PC-3 (cell line): ENCODE measurements around the gene SIL1. TPM values are rescaled to one million over a fixed set of nuclear protein-coding genes. Genes with fewer than 3 reads are reported as not detected.

Experiments used
- ATAC-seq: fragments of 200-7000 bp; cut with Tn5 transposase; 2 replicates; pipeline ENCODE4 v1.9.1; 2020; ENCODE audit warnings: mild to moderate bottlenecking, moderate library complexity
- BruUV-seq: library from RNA; stranded (reverse); fragments of 400-500 nt; replicated peaks from 2 replicates; lab custom pipeline; 2021; lab: Mats Ljungman, UMichigan
- CTCF ChIA-PET: fragments of 300-600 bp; sonication (Branson Sonifier 250); formaldehyde crosslinking; loops from one replicate; lab custom pipeline; 2022; ENCODE audit warnings: antibody characterized with exemption; lab: Charles Lee
- POLR2A ChIA-PET: fragments of 300-600 bp; sonication (Branson Sonifier 250); formaldehyde crosslinking; loops from one replicate; lab custom pipeline; 2022; ENCODE audit warnings: antibody characterized with exemption; ENCODE audit not compliant: unreplicated experiment; lab: Charles Lee
- DNase-seq: peaks from one replicate; pipeline ENCODE4 v3.0.0-alpha.2; 2015
- H2AFZ ChIP-seq: fragments of 300-600 bp; sonication (generic); 2 replicates; pipeline ENCODE4 v1.6.0; 2016; ENCODE audit warnings: antibody characterized with exemption, low read length
- H3F3A ChIP-seq: fragments of 300-600 bp; sonication (generic); one replicate; pipeline ENCODE4 v1.6.0; 2017; ENCODE audit warnings: antibody characterized with exemption, low read length, control low read depth, mild to moderate bottlenecking; ENCODE audit not compliant: unreplicated experiment
- H3K27ac ChIP-seq: fragments of 300-600 bp; sonication (generic); 2 replicates; pipeline ENCODE4 v1.5.1; 2016; ENCODE audit warnings: mild to moderate bottlenecking, low read length
- H3K27me3 ChIP-seq: fragments of 300-600 bp; sonication (generic); 2 replicates; pipeline ENCODE4 v1.6.1; 2016; ENCODE audit warnings: low read length, mixed read lengths
- H3K36me3 ChIP-seq: fragments of 300-600 bp; sonication (generic); 2 replicates; pipeline ENCODE4 v1.6.1; 2016; ENCODE audit warnings: low read depth, mixed run types, low read length, mixed read lengths
- H3K4me1 ChIP-seq: fragments of 300-600 bp; sonication (generic); 2 replicates; pipeline ENCODE4 v1.5.1; 2016; ENCODE audit warnings: low read length; ENCODE audit not compliant: insufficient read depth
- H3K4me2 ChIP-seq: fragments of 300-600 bp; sonication (generic); 2 replicates; pipeline ENCODE4 v1.6.0; 2016; ENCODE audit warnings: low read length
- H3K4me3 ChIP-seq: fragments of 300-600 bp; sonication (generic); 2 replicates; pipeline ENCODE4 v1.5.1; 2016; ENCODE audit warnings: mild to moderate bottlenecking, low read length, mixed read lengths
- H3K79me2 ChIP-seq: fragments of 300-600 bp; sonication (generic); 2 replicates; pipeline ENCODE4 v1.6.1; 2017; ENCODE audit warnings: low read length, mixed read lengths
- H3K9ac ChIP-seq: fragments of 300-600 bp; sonication (generic); 2 replicates; pipeline ENCODE4 v1.6.0; 2016; ENCODE audit warnings: mild to moderate bottlenecking, low read length
- H3K9me2 ChIP-seq: fragments of 300-600 bp; sonication (generic); replicated peaks from 2 replicates; pipeline ENCODE4 v1.6.1; 2016; ENCODE audit warnings: mixed run types, low read length, mixed read lengths
- H3K9me3 ChIP-seq: fragments of 300-600 bp; sonication (generic); 2 replicates; pipeline ENCODE4 v1.6.1; 2016; ENCODE audit warnings: low read length, mixed read lengths
- H4K20me1 ChIP-seq: fragments of 300-600 bp; sonication (generic); 2 replicates; pipeline ENCODE4 v1.6.1; 2016; ENCODE audit warnings: low read length, mixed read lengths
- EZH2 ChIP-seq: fragments of 300-600 bp; sonication (generic); IDR thresholded peaks from one replicate; pipeline ENCODE4 v1.6.1; 2017; ENCODE audit warnings: antibody characterized with exemption, mild to moderate bottlenecking, low read length; ENCODE audit not compliant: unreplicated experiment
- EZH2phosphoT487 ChIP-seq: fragments of 300-600 bp; sonication (generic); IDR thresholded peaks from 2 replicates; pipeline ENCODE4 v1.6.1; 2018; ENCODE audit warnings: mild to moderate bottlenecking, antibody characterized with exemption, low read length, borderline replicate concordance
- intact Hi-C: fragments of 100-400 bp; cut with micrococcal nuclease; formaldehyde crosslinking; loops from 2 replicates; pipeline ENCODE4 v1.9.0; 2023
- total RNA-seq: library from RNA; depleted of rRNA; stranded (reverse); fragments of >200 nt; gene quantifications from 2 replicates; pipeline ENCODE4 v1.2.3, GENCODE V29; 2014
- TF ChIP-seq, protein P1 (sequence below): fragments of 300-600 bp; sonication (generic); conservative IDR thresholded peaks from 2 replicates; pipeline ENCODE4 v1.5.1; 2017; ENCODE audit warnings: antibody characterized with exemption, low read depth, mild to moderate bottlenecking, low read length

The SIL1 gene
- total RNA-seq, 1 experiment from 2014 or later, result 7.9 TPM

DNA sequence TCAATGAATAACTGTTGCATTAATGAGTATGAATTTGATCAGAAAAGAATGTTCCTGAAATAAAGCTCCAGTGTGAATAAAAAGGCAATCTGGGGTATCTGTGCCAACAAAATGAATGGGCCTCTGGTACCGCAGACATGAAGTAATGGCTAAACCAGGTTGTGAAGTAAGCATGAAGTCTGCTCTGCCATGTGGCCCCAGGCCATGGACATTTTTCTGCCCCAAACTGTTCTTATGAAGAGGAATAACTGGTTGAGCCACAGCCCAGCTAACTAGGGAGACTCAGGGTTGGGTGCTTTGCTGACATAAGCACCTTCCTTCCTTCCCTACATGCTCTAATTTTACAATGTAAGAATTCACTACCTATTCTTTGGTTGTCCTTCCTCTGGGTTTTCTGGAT, 175.6 kb downstream of the SIL1 start:
- ChIA-PET CTCF (no interaction called here), POLR2A (no interaction called here)
- TF ChIP-seq EZH2phosphoT487, result no peak
- TF ChIP-seq, protein P1, sequence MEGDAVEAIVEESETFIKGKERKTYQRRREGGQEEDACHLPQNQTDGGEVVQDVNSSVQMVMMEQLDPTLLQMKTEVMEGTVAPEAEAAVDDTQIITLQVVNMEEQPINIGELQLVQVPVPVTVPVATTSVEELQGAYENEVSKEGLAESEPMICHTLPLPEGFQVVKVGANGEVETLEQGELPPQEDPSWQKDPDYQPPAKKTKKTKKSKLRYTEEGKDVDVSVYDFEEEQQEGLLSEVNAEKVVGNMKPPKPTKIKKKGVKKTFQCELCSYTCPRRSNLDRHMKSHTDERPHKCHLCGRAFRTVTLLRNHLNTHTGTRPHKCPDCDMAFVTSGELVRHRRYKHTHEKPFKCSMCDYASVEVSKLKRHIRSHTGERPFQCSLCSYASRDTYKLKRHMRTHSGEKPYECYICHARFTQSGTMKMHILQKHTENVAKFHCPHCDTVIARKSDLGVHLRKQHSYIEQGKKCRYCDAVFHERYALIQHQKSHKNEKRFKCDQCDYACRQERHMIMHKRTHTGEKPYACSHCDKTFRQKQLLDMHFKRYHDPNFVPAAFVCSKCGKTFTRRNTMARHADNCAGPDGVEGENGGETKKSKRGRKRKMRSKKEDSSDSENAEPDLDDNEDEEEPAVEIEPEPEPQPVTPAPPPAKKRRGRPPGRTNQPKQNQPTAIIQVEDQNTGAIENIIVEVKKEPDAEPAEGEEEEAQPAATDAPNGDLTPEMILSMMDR, result no peak
- TF ChIP-seq EZH2, result no peak
- H3K4me2 ChIP-seq, result no peak overlapping the region
- 0 out of 2 replicates have a peak, but pooled peaks cover 5% of the 10 kb centered on the region for H4K20me1 ChIP-seq
- no peak overlapping the region for H3K4me3 ChIP-seq
- peaks cover 7% of the 10 kb centered on the region for H3K4me1 ChIP-seq
- ATAC-seq (no peak), DNase-seq (peak; percentile 30)
- no peaks in the 10 kb centered on the region for H3F3A ChIP-seq
- intact Hi-C loops, result no loop called here
- H3K9me3 ChIP-seq, result no peaks in the 10 kb centered on the region
- no peaks in the 10 kb centered on the region for H3K79me2 ChIP-seq
- H2AFZ ChIP-seq, result no peak overlapping the region
- no peak overlapping the region for H3K9ac ChIP-seq
- BruUV-seq, result no TSS peak
- H3K36me3 ChIP-seq, result no peaks in the 10 kb centered on the region
- no peaks in the 10 kb centered on the region for H3K27me3 ChIP-seq
- no peak overlapping the region for H3K27ac ChIP-seq
- no peaks in the 10 kb centered on the region for H3K9me2 ChIP-seq

DNA sequence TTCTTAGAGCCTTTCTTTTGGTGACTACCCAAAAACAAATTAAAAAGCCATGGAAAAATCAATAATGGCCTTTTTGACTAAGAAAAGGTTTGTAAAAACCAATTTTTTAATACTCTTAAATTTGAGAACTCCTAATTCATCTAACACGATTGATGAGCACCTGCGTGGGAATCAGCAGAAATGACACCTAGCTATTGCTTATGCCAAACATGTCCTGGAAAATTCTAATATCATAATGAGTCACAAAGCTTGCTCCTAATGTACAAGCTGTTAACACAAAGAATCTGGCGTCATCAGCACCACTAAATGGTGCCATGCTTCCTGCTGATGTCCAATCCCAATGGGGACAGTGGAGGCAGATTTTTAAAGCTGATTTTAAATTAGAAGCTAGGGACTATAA, 176.8 kb downstream of the SIL1 start:
- intact Hi-C loops, result no loop called here
- TF ChIP-seq, protein P1, result no peak
- TF ChIP-seq EZH2, result no peak
- no peak for TF ChIP-seq EZH2phosphoT487
- Histone ChIP-seq H2AFZ (no peak overlapping the region), H3K79me2 (no peaks in the 10 kb centered on the region), H3K27ac (no peak overlapping the region), H3K4me3 (no peak overlapping the region), H3K27me3 (no peaks in the 10 kb centered on the region), H3K9me2 (no peaks in the 10 kb centered on the region), H3K4me1 (peaks cover 2% of the 10 kb centered on the region; the same call in 1 of the 2 replicates), H4K20me1 (no peaks in the 10 kb centered on the region), H3F3A (no peaks in the 10 kb centered on the region), H3K9me3 (no peaks in the 10 kb centered on the region), H3K36me3 (peaks cover 1% of the 10 kb centered on the region; the same call in 1 of the 2 replicates), H3K4me2 (no peak overlapping the region), H3K9ac (no peak overlapping the region)
- CTCF ChIA-PET, result no interaction called here
- DNase-seq, result no peak
- no TSS peak for BruUV-seq
- no peak for ATAC-seq
- POLR2A ChIA-PET, result no interaction called here

DNA sequence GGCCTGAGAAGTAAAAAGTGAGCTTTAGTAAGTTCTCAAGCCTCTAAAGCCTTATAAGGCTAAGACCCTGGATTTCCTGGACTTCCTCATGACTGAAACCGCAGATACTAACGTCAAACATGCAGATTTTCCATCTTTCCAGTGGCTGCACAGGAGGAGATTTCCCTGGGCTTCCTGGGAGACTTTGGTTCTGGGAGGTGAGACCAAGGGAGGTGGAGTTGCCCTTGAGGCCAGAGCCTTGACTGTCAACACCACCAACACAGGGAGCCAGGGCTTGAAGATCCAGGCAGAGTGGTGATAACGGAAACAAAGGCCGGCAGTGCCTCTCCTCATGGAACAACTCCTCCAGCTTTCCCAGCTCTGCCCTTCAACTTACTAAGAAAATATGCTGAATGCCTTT, 178.3 kb downstream of the SIL1 start:
- Histone ChIP-seq H3K9ac (no peak overlapping the region), H3K9me2 (no peaks in the 10 kb centered on the region), H3F3A (no peaks in the 10 kb centered on the region), H3K36me3 (peaks cover 5% of the 10 kb centered on the region; the same call in 1 of the 2 replicates), H3K4me2 (no peak overlapping the region), H4K20me1 (no peaks in the 10 kb centered on the region), H3K27ac (no peak overlapping the region), H3K27me3 (no peaks in the 10 kb centered on the region), H3K79me2 (no peaks in the 10 kb centered on the region), H2AFZ (no peak overlapping the region), H3K4me3 (no peak overlapping the region), H3K4me1 (peaks cover 10% of the 10 kb centered on the region), H3K9me3 (no peaks in the 10 kb centered on the region)
- ChIA-PET POLR2A (no interaction called here), CTCF (no interaction called here)
- TF ChIP-seq, protein P1, result no peak
- TF ChIP-seq EZH2phosphoT487, result no peak
- TF ChIP-seq EZH2, result no peak
- DNase-seq (no peak), ATAC-seq (no peak)
- no TSS peak for BruUV-seq
- intact Hi-C loops, result no loop called here
